ENCODE data around the gene GRB2.

The GRB2 gene

DNA sequence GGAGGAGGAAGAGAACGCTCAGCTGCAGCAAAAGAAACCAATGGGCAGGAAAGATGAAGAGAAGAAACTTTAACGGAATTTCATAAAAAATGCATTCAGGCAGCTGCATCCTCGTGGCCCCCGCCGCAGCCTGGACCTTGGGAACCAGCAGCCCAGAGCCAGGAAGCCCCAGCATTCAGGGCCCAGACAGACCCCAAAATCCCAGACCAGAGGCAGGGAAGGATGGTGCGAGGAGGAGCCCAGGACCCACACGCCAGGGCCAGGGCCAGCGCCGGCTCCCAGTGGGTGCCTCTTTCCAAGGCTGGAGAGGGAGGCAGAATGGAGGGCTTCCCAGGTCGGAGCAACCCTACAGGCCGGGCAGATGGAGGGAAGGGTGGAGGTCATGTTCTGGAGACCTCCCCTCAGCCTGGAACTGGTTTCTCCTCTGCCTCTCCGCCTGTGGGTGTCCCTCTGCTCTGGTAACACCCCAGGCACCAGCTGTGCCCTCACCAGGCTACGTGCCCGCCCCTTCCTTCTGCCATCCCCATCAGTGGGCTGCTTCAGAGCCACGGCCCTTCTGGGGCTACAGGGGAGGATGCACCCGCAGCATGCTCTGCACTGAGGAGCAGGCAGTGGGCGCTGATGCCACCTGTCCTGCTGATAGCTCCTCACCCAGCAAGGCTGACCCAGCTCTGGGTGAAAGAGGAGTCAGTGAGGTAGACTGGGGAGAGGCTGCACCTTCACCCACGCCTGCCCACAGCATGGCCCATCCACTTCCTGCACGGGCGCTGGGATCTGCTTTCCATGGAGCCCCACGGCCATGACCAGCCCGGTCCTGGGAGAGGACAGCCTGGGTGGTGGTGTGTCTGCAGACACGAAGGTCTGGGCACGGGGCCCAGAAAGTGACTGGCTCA lies 133.3 kb downstream of the GRB2 start:
- DNase-seq: no peak

DNA sequence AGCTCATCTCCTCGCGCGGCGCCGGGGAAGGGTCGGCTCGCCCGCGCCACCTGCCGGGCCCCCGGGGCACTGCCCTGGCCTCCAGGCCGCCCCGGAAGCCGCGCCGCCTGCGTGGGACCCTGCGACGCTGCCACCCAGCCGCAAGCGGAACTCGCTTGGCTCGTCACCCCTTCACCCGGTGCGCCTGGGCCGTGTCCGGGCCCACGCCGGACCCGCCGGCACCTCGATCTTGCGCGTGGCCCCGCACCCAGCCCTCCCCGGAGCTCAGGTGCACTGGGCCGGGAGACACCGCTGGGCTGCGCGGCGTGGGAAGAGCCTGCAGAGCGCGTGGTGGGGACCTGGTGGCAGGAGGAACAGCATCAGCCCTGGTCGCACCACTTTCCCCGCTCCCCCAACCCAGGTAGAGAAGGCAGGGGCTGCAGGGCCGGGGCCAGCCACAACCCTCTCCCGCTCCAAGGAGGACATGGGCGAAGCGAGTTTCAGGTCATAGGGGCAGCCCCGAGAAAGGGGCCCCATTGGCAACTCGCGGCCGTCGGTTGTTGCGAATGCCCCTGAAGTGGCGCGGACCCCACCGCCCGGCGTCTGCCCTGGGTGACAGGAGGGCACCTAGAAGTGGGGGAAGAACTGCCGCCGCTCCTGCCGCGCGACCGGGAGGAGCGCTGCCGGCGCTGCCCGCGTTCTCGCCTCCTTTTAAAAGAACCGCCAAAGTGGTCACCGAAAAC lies 134.1 kb downstream of the GRB2 start:
- DNase-seq: peak; percentile 88

DNA sequence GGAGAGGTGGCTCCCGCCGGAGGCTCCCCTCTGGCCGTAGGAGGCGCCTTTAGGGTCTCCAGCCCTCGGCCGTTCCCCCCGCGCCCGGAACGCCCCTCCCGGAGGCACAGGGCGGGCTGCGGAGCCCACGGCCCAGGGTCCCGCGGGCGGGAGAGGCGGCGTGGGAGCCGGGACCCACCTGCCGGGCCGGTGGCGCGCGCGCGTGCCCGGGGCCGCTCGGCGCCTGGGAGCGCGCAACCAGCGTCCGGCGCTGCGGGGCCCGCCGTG lies 134.6 kb downstream of the GRB2 start, which contains the start of gene MIF4GD:
Gene MIF4GD (minus strand): TSS at position 266 of the 267 bp plus-strand sequence. CDS start 1,036 bp downstream, outside the sequence.
- DNase-seq: no peak

DNA sequence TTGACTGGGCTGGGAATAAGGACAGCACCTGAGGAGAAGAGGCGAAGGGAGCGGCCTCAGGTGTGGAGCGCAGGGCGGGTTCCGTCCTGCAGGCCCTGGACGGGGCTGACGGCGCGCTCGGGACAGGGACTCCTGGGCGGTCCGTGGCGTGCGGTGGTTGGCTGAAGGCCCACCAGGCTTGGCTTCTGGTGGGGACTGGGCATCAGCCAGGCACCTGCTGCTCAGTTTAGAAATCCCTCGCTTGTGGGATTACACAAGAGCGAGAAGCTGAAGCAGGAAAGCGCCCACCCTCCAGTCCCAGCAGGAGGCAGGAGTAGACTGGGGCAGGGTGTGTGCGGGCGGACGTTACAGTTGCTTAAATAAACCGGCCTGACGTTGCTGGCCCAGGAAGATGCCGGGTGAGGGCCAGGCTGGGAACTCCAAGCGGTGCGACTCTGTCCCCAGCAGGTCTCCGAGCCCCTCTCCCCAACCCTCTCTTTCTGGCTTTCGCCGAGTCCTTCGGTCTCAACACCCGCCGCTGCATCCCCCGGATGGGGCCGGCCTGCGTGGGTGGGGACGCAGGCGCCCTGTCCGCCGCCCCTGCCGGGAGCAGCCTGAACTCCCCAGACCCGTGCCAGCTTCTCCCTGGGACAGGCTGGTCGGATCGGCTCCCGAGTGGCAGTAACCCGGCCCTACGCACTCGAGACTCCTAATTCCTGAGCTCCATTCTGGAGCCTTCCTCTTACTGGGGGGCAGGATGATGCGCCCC lies 135.1 kb downstream of the GRB2 start:
- DNase-seq: peak; percentile 53

DNA sequence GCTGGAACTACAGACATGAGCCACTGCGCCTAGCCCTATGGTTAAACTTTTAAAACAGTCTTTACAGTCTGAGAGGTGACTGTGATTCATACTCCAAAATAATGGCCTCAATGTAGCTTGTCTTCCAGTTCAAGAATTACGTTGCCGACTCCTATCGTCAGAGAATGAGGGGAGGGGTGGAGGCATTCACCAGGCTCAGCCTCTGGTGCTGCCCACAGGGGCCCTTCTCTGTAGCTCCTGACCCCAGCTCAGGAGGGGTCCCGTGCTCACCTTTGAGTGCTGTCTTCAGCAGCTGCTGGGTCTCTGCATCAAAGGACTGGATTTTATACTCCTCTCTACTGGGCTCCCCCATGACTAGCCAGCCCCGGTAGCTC lies 135.6 kb downstream of the GRB2 start:
- no peak for DNase-seq

Data from stimulated activated CD4-positive, alpha-beta T cell treated with anti-CD3 and anti-CD28 coated beads, Interleukin-4, amount 100 ng/mL, for 1 hour (primary cell).